Osteoblast (primary cell): ENCODE data around the gene CLCA1. TPM values are rescaled to one million over a fixed set of nuclear protein-coding genes. Genes with fewer than 3 reads are reported as not detected.

Experiments used
- DNase-seq: peaks from one replicate; pipeline ENCODE4 v3.0.0; 2011; ENCODE audit warnings: low spot score, mixed read lengths; ENCODE audit not compliant: insufficient read length; ENCODE audit errors: missing footprints
- H2AFZ ChIP-seq: 2 replicates; pipeline ENCODE4 v1.6.0; 2011; ENCODE audit warnings: mild to moderate bottlenecking, low read length
- H3K27ac ChIP-seq: 2 replicates; pipeline ENCODE4 v1.5.1; 2011; ENCODE audit warnings: mild to moderate bottlenecking, low read depth, low read length, moderate library complexity
- H3K27me3 ChIP-seq: 2 replicates; pipeline ENCODE4 v1.6.0; 2012; ENCODE audit warnings: mild to moderate bottlenecking, control low read depth, inconsistent platforms, low read length, moderate library complexity; ENCODE audit not compliant: insufficient read depth
- H3K36me3 ChIP-seq: 2 replicates; pipeline ENCODE4 v1.5.1; 2011; ENCODE audit warnings: mild to moderate bottlenecking, low read length, control low read depth, moderate library complexity; ENCODE audit not compliant: insufficient read depth
- H3K4me1 ChIP-seq: 2 replicates; pipeline ENCODE4 v1.5.1; 2011; ENCODE audit warnings: mild to moderate bottlenecking, low read length, control low read depth, moderate library complexity; ENCODE audit not compliant: insufficient read depth
- H3K4me2 ChIP-seq: 2 replicates; pipeline ENCODE4 v1.6.0; 2011; ENCODE audit warnings: mild to moderate bottlenecking, low read length; ENCODE audit not compliant: insufficient read depth
- H3K4me3 ChIP-seq: fragments of 200-600 bp; sonication (generic); 3 replicates; pipeline ENCODE4 v1.5.1; 2012; ENCODE audit warnings: mild to moderate bottlenecking, low read length, inconsistent platforms; ENCODE audit not compliant: insufficient read depth
- H3K79me2 ChIP-seq: 2 replicates; pipeline ENCODE4 v1.6.0; 2012; ENCODE audit warnings: mild to moderate bottlenecking, low read length, control low read depth, inconsistent platforms; ENCODE audit not compliant: insufficient read depth
- H3K9me3 ChIP-seq: 2 replicates; pipeline ENCODE4 v1.5.1; 2011; ENCODE audit warnings: low read depth, low read length, control low read depth
- H4K20me1 ChIP-seq: 2 replicates; pipeline ENCODE4 v1.6.0; 2012; ENCODE audit warnings: mild to moderate bottlenecking, low read length, control low read depth; ENCODE audit not compliant: insufficient read depth
- CTCF ChIP-seq: IDR thresholded peaks from 2 replicates; pipeline ENCODE4 v1.5.1; 2011; ENCODE audit warnings: mild to moderate bottlenecking, low read depth, low read length, moderate library complexity; ENCODE audit errors: extremely low read depth
- total RNA-seq: library from RNA; depleted of rRNA; stranded (reverse); fragments of >200 nt; gene quantifications from 2 replicates; pipeline ENCODE4 v1.2.3, GENCODE V29; 2012

The CLCA1 gene
- total RNA-seq, 1 donor: not detected

GRCh38 chr1:86441997-86442396, 26.7 kb upstream of the CLCA1 start:
- Histone ChIP-seq H3K9me3 (no peaks in the 10 kb centered on the region), H3K27me3 (no peaks in the 10 kb centered on the region)
- no peak for TF ChIP-seq CTCF

GRCh38 chr1:86445919-86446318, 22.8 kb upstream of the CLCA1 start:
- Histone ChIP-seq H3K27ac (no peak overlapping the region), H3K9me3 (no peaks in the 10 kb centered on the region), H3K27me3 (no peaks in the 10 kb centered on the region), H3K36me3 (no peaks in the 10 kb centered on the region), H3K79me2 (no peaks in the 10 kb centered on the region), H4K20me1 (no peaks in the 10 kb centered on the region), H2AFZ (no peak overlapping the region), H3K4me3 (no peak overlapping the region), H3K4me1 (no peaks in the 10 kb centered on the region), H3K4me2 (no peak overlapping the region)
- TF ChIP-seq CTCF: no peak
- DNase-seq: no peak

More at GRCh38 chr1:86441997-86442396, 26.7 kb upstream of the CLCA1 start:
- no peaks in the 10 kb centered on the region for H4K20me1 ChIP-seq
- no peaks in the 10 kb centered on the region for H3K4me1 ChIP-seq
- no peaks in the 10 kb centered on the region for H3K79me2 ChIP-seq
- no peak overlapping the region for H3K4me2 ChIP-seq
- H2AFZ ChIP-seq: no peak overlapping the region
- no peaks in the 10 kb centered on the region for H3K36me3 ChIP-seq
- DNase-seq: no peak
- H3K4me3 ChIP-seq: no peak overlapping the region
- no peak overlapping the region for H3K27ac ChIP-seq

- Histone ChIP-seq H3K36me3 (no peaks in the 10 kb centered on the region), H3K4me3 (no peak overlapping the region), H4K20me1 (no peaks in the 10 kb centered on the region), H3K4me1 (no peaks in the 10 kb centered on the region), H3K79me2 (no peaks in the 10 kb centered on the region), H3K27me3 (no peaks in the 10 kb centered on the region), H3K27ac (no peak overlapping the region), H3K9me3 (no peaks in the 10 kb centered on the region), H2AFZ (no peak overlapping the region), H3K4me2 (no peak overlapping the region)
- DNase-seq: no peak
- no peak for TF ChIP-seq CTCF
Measured at GRCh38 chr1:86447198-86447790, 21.4 kb upstream of the CLCA1 start.

- H3K36me3 ChIP-seq: no peaks in the 10 kb centered on the region
- no peaks in the 10 kb centered on the region for H3K4me1 ChIP-seq
- no peaks in the 10 kb centered on the region for H4K20me1 ChIP-seq
- H3K79me2 ChIP-seq: no peaks in the 10 kb centered on the region
- H3K27me3 ChIP-seq: no peaks in the 10 kb centered on the region
- no peaks in the 10 kb centered on the region for H3K9me3 ChIP-seq
- H3K27ac ChIP-seq: no peak overlapping the region
- no peak for TF ChIP-seq CTCF
- no peak overlapping the region for H3K4me3 ChIP-seq
- H2AFZ ChIP-seq: no peak overlapping the region
- H3K4me2 ChIP-seq: no peak overlapping the region
- DNase-seq: no peak
Measured at GRCh38 chr1:86448670-86449069, 20.1 kb upstream of the CLCA1 start.
